Right cardiac atrium (tissue), 5 donors: Measurements from ENCODE around the gene TTC7B. TPM values are rescaled to one million over a fixed set of nuclear protein-coding genes. Genes with fewer than 3 reads are reported as not detected.
A peak's percentile ranks its signal among the peaks of the same experiment; 100 is the strongest.

ENCODE experiments used
- ATAC-seq, 2 donors: fragments of 200-7000 bp; cut with Tn5 transposase; one replicate each; pipeline versions ENCODE4 v1.8.0 to v1.9.1; 2020; ENCODE audit warnings: moderate library complexity in 2 of 2, mild to moderate bottlenecking in 1 of 2
- DNase-seq, 3 donors: peaks; one replicate each; pipeline ENCODE4 v3.0.0-alpha.2; 2020
- H3K27ac ChIP-seq: one replicate; pipeline ENCODE4 v1.5.1; 2013; ENCODE audit warnings: mild to moderate bottlenecking, low read length, control low read depth, moderate library complexity
- H3K27me3 ChIP-seq: one replicate; pipeline ENCODE4 v1.6.1; 2013; ENCODE audit not compliant: control insufficient read depth, insufficient read depth
- H3K4me1 ChIP-seq: one replicate; pipeline ENCODE4 v1.6.1; 2013; ENCODE audit warnings: low read length; ENCODE audit not compliant: control insufficient read depth, insufficient read depth
- H3K4me3 ChIP-seq: one replicate; pipeline ENCODE4 v1.5.1; 2013; ENCODE audit warnings: low read length, control low read depth
- H3K9me3 ChIP-seq: one replicate; pipeline ENCODE4 v1.6.1; 2013; ENCODE audit warnings: low read length; ENCODE audit not compliant: control insufficient read depth
- WGBS: extraction: QIAGEN DNeasy Blood & Tissue Kit; methylation state at CpG from one replicate; pipeline ENCODE4 v1.1.7; 2013; 5-methylcytosine and 5-hydroxymethylcytosine counted together
- intact Hi-C, 4 donors: fragments of 100-400 bp; cut with DNase I; formaldehyde crosslinking; loops; one replicate each; pipeline versions ENCODE4 v1.11.0 to v1.14.0; 2022 to 2023
- polyA plus RNA-seq: library from polyadenylated mRNA; stranded (reverse); fragments of 200-250 nt; gene quantifications from one replicate; pipeline ENCODE4 v1.2.3, GENCODE V29; 2013
- total RNA-seq, 4 donors: library from RNA; stranded (reverse); fragmentation: NEBNext Ultra II Directional; extraction: Animal tissue kit (Norgen Biotek cat#: 25700); gene quantifications; one replicate each; pipeline ENCODE4 v1.2.1, GENCODE V29; 2021
- donor health status: healthy with polysubstance abuse.
- donor health status: DM: no; HTN: yes; CAD: no.
- donor health status: DM: no; HTN: no; CAD: no.
- donor health status: DM: no; HTN: yes; CAD: no; lungs with severe emphysema.
- donor health status: DM: yes; HTN: yes; CAD: no.

The TTC7B gene
- total and polyA plus RNA-seq, 5 donors, result 38.1 to 88.7 (median 82.8) TPM

GRCh38 chr14:90505531-90505930, 310.7 kb downstream of the TTC7B start:
- Histone ChIP-seq H3K27me3 (no peaks in the 10 kb centered on the region), H3K4me3 (no peak overlapping the region), H3K27ac (no peak overlapping the region), H3K4me1 (no peaks in the 10 kb centered on the region), H3K9me3 (no peaks in the 10 kb centered on the region)
- intact Hi-C loops, result no loop called here
- WGBS, result 88% methylated on average over 13 of the region's 13 CpGs
- DNase-seq (peak in 1 of 3 donors; percentile 41), ATAC-seq (no peak)

- intact Hi-C loops, result no loop called here
Observed at GRCh38 chr14:90504643-90505042, 311.6 kb downstream of the TTC7B start.

GRCh38 chr14:90503582-90503981, 312.6 kb downstream of the TTC7B start:
- Histone ChIP-seq H3K27ac (no peak overlapping the region), H3K9me3 (no peaks in the 10 kb centered on the region), H3K4me3 (no peak overlapping the region), H3K27me3 (no peaks in the 10 kb centered on the region), H3K4me1 (no peaks in the 10 kb centered on the region)
- no peak for ATAC-seq
- DNase-seq, result peak in 1 of 3 donors; percentile 74
- WGBS, result 63% methylated on average over 5 of the region's 5 CpGs
- intact Hi-C loops, result no loop called here

More at GRCh38 chr14:90504643-90505042, 311.6 kb downstream of the TTC7B start:
- no peaks in the 10 kb centered on the region for H3K9me3 ChIP-seq
- no peak overlapping the region for H3K27ac ChIP-seq
- H3K27me3 ChIP-seq, result no peaks in the 10 kb centered on the region
- H3K4me1 ChIP-seq, result no peaks in the 10 kb centered on the region
- WGBS, result 92% methylated on average over 8 of the region's 8 CpGs
- H3K4me3 ChIP-seq, result no peak overlapping the region
- DNase-seq, result peak in 1 of 3 donors; percentile 1
- ATAC-seq, result no peak

GRCh38 chr14:90502760-90503159, 313.5 kb downstream of the TTC7B start:
- intact Hi-C loops, result no loop called here
- no peaks in the 10 kb centered on the region for H3K4me1 ChIP-seq
- H3K27ac ChIP-seq, result no peak overlapping the region
- DNase-seq (no peak), ATAC-seq (no peak)
- H3K9me3 ChIP-seq, result no peaks in the 10 kb centered on the region
- H3K4me3 ChIP-seq, result no peak overlapping the region
- no peaks in the 10 kb centered on the region for H3K27me3 ChIP-seq

GRCh38 chr14:90500665-90501370, 315.4 kb downstream of the TTC7B start:
- intact Hi-C loops, result no loop called here

GRCh38 chr14:90499908-90500664, 316.1 kb downstream of the TTC7B start:
- Histone ChIP-seq H3K4me1 (no peaks in the 10 kb centered on the region), H3K9me3 (no peaks in the 10 kb centered on the region), H3K27ac (no peak overlapping the region), H3K27me3 (no peaks in the 10 kb centered on the region), H3K4me3 (no peak overlapping the region)
- no peak for ATAC-seq
- intact Hi-C loops, result no loop called here
- peak in 1 of 3 donors; percentile 13 for DNase-seq
- WGBS, result 68% methylated on average over 10 of the region's 10 CpGs

More at GRCh38 chr14:90500665-90501370, 315.4 kb downstream of the TTC7B start:
- 53% methylated on average over 19 of the region's 19 CpGs for WGBS
- peak in 1 of 3 donors; percentile 30 for DNase-seq
- Histone ChIP-seq H3K9me3 (no peaks in the 10 kb centered on the region), H3K4me1 (no peaks in the 10 kb centered on the region), H3K27me3 (no peaks in the 10 kb centered on the region), H3K4me3 (no peak overlapping the region), H3K27ac (no peak overlapping the region)
- ATAC-seq, result peak; percentile 23 to 62

- intact Hi-C loops, result no loop called here
- DNase-seq (peak in 1 of 3 donors; percentile 10), ATAC-seq (no peak)
- H3K9me3 ChIP-seq, result no peaks in the 10 kb centered on the region
- 92% methylated on average over 6 of the region's 6 CpGs for WGBS
- no peaks in the 10 kb centered on the region for H3K4me1 ChIP-seq
- no peaks in the 10 kb centered on the region for H3K27me3 ChIP-seq
- H3K4me3 ChIP-seq, result no peak overlapping the region
- no peak overlapping the region for H3K27ac ChIP-seq
Observed at GRCh38 chr14:90499121-90499520, 317.1 kb downstream of the TTC7B start.

- ATAC-seq (no peak), DNase-seq (no peak)
- intact Hi-C loops, result no loop called here
- Histone ChIP-seq H3K4me3 (no peak overlapping the region), H3K27me3 (no peaks in the 10 kb centered on the region), H3K9me3 (no peaks in the 10 kb centered on the region), H3K27ac (no peak overlapping the region), H3K4me1 (no peaks in the 10 kb centered on the region)
Observed at GRCh38 chr14:90498198-90498597, 318.0 kb downstream of the TTC7B start.

GRCh38 chr14:90496379-90496778, 319.9 kb downstream of the TTC7B start:
- no peaks in the 10 kb centered on the region for H3K9me3 ChIP-seq
- peak in 1 of 3 donors; percentile 17 for DNase-seq
- no peaks in the 10 kb centered on the region for H3K27me3 ChIP-seq
- H3K4me3 ChIP-seq, result no peak overlapping the region
- WGBS, result 79% methylated on average over 2 of the region's 2 CpGs
- ATAC-seq, result no peak
- H3K4me1 ChIP-seq, result peaks cover 5% of the 10 kb centered on the region
- intact Hi-C loops, result no loop called here
- H3K27ac ChIP-seq, result no peak overlapping the region

- DNase-seq, result peak in 2 of 3 donors; percentile 46 to 53
- Histone ChIP-seq H3K4me3 (no peak overlapping the region), H3K27me3 (no peaks in the 10 kb centered on the region), H3K9me3 (no peaks in the 10 kb centered on the region), H3K4me1 (peaks cover 12% of the 10 kb centered on the region), H3K27ac (no peak overlapping the region)
- peak; percentile 14 to 22 for ATAC-seq
- 51% methylated on average over 12 of the region's 12 CpGs for WGBS
- intact Hi-C loops, result no loop called here
Observed at GRCh38 chr14:90495357-90496276, 320.6 kb downstream of the TTC7B start.
